CD4-positive, alpha-beta T cell treated with Interferon alpha-2 for 1 hour (primary cell): ENCODE measurements around the gene MYO15B.

Experiments
- DNase-seq, 2 donors: peaks; one replicate each; pipeline ENCODE4 v3.0.0-alpha.2; 2020 to 2022

The MYO15B gene

GRCh38 chr17:75670868-75671267 lies 83.3 kb downstream of the MYO15B start:
- DNase-seq = no peak

DNA sequence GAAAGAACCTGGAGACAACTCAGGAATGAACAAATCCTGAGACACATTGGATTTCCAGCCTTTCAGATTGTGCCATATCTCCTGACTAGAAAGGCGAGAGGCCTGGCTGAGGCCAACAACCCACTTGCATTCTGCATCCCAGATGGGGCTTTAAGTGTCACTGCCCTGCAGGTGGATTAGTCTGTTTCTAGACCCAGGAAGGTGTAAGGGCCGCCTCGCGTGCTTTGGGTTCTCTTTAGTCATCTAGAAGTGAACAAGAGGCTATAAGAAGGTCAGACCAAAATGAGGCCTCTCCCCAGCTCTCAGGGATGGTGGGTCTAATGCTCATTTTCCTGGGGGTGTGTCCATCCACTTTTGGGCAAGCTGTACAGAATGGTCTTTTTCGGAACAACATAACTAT lies 84.4 kb downstream of the MYO15B start:
- no peak for DNase-seq

- DNase-seq = no peak
These were observed 85.9 kb downstream of the MYO15B start for GRCh38 chr17:75673487-75673886.
